ENCODE data around the gene SLC5A6.

GRCh38 chr2:27201675-27202074 lies 10.4 kb downstream of the SLC5A6 start:
- TF ChIP-seq, protein P1, sequence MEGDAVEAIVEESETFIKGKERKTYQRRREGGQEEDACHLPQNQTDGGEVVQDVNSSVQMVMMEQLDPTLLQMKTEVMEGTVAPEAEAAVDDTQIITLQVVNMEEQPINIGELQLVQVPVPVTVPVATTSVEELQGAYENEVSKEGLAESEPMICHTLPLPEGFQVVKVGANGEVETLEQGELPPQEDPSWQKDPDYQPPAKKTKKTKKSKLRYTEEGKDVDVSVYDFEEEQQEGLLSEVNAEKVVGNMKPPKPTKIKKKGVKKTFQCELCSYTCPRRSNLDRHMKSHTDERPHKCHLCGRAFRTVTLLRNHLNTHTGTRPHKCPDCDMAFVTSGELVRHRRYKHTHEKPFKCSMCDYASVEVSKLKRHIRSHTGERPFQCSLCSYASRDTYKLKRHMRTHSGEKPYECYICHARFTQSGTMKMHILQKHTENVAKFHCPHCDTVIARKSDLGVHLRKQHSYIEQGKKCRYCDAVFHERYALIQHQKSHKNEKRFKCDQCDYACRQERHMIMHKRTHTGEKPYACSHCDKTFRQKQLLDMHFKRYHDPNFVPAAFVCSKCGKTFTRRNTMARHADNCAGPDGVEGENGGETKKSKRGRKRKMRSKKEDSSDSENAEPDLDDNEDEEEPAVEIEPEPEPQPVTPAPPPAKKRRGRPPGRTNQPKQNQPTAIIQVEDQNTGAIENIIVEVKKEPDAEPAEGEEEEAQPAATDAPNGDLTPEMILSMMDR (IDR thresholded peaks at IDR 0.05; ENCODE audit: low read length) = no peak
- no peak for TF ChIP-seq EZH2 (IDR thresholded peaks at IDR 0.05; ENCODE audit: borderline replicate concordance, low read length)
